Aortic smooth muscle cell (primary cell): ENCODE measurements around the gene ICE1. TPM values are rescaled to one million over a fixed set of nuclear protein-coding genes. Genes with fewer than 3 reads are reported as not detected.

Experiments used
- total RNA-seq: library from RNA; depleted of rRNA; stranded (reverse); fragments of >200 nt; gene quantifications from 2 replicates; pipeline ENCODE4 v1.2.3, GENCODE V29; 2014

The ICE1 gene
- 19.3 and 21.9 TPM in 2 replicates for total RNA-seq

DNA sequence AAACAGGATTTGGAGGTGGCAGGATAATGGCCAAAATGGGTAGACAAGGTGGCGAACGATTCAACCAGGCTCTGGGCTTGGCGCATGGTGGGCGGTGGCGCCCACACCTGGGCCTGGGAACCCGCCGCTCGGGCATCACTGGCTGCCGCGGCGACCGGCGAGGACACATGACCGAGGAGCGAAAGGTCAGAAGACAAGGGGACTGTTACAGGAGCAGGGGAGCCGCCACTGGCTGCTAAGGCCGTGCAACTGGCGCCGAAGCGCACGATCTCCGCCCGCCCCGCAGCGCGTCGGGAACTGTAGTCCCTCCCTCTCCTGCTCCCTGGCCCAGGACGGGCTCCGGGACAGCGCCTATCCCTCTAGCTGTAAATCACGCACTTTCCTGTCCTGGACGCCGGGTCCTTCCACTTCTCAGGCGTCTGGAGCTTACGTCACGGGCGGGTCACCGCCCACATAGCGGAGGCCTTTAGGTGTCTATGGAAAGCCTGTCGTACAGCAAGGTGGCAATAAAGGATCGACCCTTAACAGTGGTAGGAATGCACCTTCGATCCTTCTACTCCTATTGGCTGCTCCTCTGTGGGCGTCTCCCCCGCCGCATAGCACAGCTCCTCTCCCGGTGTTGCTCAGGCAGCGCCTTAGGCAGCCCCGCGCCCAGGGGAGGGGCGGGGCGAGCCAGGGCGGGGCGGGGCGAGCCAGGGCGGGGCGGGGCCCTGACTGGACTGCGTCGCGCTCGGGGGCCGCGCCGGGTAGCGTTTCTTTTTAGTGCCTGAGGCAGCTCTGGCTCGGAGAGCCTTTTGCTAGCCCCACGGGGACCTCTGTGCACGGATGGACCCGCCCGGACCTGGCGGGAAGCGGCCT, at the start of gene ICE1:
Gene ICE1, plus strand, starts transcription at position 717 of the 858 bp plus-strand sequence. CDS start 239 bp downstream, outside the sequence.

